ENCODE data around the gene OMA1.
"Not testable (repeated sequence)": the region's sequence is repeated elsewhere in the genome, so short reads cannot be mapped to it uniquely, and the experiment has no call there.

The OMA1 gene

DNA sequence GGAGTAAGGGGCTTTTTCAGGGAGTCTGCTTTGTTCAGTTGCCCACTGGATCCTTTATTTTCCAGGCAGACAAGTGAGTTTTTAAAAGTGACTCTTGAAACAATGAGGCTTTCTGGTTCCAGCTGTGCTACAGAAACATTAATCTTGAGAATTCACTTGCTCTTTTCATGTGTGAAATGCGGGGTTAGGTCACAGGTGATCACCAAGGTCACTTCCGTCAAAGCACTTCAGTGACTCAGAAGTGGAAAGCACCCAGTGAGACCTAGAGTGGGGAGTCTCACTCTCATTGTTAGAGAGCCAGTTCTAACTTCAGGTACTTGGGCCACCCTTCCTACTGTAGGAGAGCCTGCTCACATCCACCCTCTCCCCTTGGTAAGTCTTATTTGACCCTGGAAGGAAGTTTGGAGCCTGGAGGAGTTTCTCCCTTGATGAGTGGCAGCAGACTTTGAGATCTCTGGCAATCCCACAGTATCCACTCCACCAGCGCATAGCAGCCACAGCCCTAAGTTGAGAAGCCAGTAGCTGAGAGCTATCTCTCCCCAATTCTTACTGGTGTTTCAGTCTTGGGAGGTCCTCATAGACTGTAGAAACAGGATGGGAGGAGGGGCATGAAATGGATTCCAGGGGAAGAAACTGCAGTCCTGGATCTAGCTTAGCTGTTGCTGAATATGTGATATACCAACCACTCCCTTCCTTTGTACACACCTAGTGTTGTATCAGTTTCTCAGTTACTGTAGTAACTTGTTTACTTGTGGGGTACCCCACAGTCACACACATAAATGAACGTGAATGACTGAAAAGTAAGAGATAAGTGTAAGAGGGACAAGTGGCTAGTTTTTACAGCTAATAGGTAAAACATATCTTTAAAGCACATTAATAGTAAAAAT lies 27.4 kb upstream of the OMA1 start:
- DNase-seq (ENCODE audit: low read depth), result no peak

DNA sequence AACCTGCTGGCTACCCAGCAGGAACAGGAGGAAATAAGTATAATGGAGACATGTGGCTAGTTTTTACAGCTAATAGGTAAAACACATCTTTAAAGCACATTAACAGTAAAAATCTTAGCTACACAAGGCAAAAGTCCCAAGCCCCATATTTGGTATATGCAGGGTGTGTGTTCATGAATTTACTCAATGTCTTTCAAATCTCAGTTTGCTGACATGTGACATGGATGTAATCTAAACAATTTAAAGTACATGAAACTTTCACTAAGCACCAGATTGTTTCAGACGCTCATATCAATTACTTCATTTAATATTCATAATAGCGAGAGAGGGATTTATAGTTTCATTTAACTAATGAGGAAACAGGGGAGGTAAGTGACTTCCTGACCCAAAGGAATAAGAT lies 26.6 kb upstream of the OMA1 start:
- DNase-seq (ENCODE audit: low read depth), result no peak

DNA sequence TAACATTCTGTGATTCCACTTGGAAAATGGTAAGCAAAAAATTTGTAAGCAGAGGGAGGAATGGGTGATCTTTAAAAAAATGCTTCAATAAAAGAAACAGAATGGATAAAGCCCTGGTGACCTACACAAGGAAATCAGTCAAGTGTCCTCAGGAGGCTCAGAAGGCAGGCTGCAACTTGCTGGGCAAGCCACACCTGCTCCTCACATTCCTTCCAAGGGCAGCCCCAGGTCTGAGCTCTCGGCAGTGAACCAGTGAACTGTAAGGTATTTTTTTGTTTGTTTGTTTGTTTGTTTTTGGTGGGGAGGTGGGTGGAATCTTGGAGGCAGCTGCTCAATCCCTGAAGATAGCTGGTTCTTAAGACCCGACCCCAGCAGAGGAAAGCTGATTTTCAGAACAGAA lies 26.2 kb upstream of the OMA1 start:
- DNase-seq (ENCODE audit: low read depth), result no peak

DNA sequence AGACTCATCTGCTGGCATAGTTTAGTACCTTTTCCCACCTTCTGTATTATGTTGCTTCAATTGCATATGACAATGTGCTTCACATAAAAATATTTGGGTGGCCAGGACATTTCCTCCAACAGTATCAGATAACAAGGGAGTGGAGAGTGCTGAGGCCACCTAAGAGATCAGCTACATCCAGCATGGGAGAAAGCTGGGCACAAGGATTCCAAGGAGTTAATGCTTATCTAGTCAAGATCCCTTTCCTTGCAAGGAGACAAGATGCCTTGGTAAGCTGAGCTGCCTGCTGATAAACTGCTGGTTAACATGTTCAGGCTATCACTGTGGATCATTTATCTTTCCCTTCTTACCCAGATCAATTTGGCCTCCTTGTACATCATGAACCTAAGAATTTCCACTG lies 25.1 kb upstream of the OMA1 start:
- DNase-seq (ENCODE audit: low read depth), result no peak

DNA sequence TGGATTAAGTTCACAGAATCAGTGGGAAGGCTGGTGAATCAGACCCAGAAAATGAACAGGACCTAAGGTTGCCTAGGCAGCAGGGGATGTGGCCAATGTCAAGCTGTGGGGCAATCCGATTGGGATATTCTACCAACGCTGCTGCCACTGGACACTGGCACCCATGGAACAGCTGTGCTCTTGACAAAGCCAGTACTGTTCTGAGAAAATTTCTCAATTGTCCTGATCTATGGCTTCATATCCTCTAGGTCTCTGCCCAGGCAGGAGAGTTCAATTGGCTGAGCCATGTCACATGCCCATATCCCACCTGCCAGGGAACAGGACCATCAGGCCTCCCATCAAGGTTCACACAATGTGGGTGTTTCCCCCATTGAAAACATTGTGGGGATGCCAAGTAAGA lies 24.3 kb upstream of the OMA1 start:
- no peak for DNase-seq (ENCODE audit: low read depth)

DNA sequence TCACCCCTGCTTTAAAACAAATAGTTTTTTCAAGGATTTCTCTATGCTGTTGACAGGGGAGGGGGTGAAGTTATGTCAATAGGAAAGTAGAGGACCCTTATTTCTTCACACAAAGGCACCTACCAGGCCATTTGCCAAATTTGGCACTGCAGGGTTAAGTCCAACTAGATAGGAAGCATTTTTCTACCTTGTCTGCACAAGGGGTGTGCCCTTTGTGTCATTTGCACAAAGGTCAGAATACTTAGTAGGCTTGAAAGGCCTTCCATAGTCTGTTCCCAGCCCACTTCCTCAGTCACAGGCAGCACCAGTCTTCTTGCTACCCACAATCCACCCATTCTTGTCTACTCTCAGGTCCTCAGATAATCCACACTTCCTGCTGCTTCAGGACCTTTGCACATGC lies 23.6 kb upstream of the OMA1 start:
- no peak for DNase-seq (ENCODE audit: low read depth)

DNA sequence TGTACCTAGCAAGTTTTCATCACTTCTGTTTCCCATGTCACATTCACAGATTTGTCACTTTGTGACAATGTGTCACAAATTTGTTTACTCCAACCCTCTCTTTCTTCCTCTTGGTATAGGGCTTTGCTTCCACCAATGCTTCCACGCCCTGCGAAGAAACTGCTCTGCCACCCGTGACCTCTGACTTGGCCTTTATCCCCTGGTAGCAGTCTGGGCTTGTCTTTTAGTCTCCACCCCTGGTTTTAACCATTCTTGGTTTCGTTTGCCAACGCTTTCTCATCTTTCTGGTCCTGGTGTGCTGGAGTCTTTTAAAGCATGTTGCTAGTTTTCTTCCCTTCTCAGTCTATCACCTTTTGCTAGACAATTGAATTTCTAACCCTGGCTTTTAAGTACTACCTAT lies 22.4 kb upstream of the OMA1 start:
- no peak for DNase-seq (ENCODE audit: low read depth)

DNA sequence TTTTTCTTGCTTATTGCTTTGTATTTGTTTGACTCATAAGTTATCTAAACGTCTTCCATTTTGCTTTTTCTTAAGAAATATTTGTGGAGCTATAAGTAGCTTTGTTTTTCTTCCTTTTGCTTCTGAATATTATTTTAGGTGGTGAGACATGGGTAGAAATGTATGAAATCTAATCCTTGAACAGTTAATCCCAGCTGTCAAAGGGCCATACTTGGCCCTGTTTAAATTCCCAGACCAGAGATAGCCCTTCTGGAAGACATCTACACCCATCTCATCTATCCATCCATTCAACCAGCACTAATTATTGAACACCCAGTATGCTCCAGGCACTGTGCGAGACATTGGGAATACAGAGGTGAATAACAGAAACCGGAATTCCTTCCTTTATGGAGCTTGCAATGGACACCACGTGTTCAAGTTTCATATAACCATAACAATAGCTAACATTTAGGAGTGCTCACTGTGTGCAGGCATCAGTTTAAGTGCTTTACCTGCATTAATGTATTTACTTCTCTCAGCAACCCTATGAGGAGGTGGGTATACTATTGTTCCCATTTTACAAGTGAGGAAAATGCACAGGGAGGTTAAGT lies 21.8 kb upstream of the OMA1 start:
- DNase-seq (ENCODE audit: low read depth), result no peak

DNA sequence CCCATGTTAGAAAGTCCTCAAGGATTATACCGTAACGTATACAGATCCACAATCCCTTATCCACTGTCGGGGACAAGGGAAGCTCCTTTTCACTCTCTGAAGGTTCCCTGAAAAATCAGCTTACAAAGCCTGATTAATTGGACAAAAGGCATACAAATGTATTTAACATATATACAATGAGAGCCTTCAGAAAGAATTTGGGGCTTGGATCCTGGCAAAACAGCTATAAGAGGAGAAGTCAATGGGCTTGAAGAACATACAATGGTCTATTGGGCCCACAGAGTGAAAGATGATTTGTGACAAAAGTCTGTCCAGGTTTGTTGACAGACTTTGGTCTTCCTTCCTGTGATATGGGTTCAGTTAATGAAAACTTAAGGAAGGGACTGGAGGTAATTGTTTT lies 19.8 kb upstream of the OMA1 start:
- DNase-seq (ENCODE audit: low read depth), result no peak

DNA sequence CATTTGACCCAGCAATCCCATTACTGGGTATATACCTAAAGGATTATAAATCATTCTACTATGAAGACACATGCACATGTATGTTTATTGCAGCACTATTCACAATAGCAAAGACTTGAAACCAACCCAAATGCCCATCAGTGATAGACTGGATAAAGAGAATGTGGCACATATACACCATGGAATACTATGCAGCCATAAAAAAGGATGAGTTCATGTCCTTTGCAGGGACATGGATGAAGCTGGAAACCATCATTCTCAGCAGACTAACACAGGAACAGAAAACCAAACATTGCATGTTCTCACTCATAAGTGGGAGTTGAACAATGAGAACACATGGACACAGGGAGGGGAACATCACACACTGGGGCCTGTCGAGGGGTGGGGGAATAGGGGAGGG lies 17.2 kb upstream of the OMA1 start:
- not testable (repeated sequence) for DNase-seq (ENCODE audit: low read depth)

DNA sequence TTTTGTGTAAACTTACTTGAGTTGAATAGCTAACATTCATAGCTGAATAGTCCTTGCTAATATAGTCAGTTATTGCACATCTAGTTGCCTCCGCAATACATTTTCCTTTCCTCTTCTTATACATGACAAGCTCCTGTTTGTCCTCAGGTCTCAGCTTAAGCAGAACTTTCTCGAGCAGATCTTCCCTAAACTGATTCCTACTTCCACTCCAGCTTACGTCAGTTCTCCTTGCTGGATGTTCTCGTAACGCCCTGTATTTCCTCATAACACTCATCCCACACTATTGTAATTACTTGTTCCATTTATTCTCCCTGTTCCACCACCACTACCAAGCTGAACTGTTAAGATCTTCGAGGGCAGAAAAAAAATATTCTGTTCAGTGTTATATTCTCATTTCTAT lies 15.1 kb upstream of the OMA1 start:
- no peak for DNase-seq (ENCODE audit: low read depth)

DNA sequence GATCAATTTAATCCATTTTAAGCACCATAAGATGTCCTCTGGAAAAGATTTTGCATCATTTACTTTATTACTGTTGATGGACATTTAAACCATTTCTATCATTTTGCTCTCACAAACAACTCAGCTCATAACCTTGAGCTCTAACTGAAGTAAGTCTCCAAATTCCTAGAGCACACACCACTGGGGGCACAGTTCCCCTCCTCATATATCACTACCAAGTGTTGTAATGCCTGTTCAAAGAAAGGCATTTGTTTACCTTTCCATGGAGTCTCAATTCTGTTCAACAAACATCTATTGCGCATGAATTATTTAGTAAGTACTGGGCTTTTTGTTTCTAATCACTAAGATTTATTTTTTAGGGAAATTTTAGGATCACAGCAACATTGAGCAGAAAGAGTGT lies 8.9 kb upstream of the OMA1 start:
- no peak for DNase-seq (ENCODE audit: low read depth)

DNA sequence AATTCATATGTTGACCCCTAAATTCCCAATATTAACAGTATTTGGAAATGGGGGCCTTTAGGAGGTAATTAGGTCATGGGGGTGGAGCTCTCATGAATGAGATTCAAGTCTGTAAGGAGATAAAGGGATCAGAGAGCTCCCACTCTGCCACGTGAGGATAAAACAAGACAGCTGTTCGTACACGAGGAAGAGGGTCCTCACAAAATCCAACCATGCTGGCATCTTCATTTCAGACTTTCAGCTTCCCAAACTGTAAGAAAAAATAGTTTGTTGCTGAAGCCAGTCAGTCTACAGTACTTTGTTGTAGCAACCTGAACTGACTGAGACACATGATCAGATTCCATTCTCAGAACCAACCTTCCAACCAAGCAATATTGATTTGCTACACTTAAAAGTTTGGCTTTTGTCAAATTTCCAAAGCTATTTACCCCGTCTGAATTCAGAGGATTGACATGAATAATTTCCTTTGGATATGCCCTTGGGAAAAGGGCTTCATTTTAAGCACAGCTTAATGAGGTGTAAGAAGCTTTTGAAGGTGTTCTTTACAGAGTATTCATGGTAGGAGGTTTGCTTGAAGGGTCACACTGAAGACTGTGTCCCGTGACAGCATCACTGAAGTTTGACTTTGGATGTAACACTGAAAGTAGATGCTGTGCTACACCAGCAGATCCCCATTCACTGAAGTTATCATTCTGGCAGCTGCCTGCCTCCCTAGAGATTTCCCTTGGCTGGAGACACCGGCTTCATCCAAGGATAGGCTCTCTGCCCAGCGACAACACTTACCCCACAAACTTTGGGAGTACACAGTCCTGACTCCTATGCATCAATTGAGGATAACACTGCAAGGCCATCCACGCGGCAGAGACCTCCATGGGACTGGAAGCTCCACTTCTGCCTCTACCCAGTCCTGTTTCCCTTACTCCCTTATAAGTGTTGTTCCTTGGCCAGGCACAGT lies 4.9 kb upstream of the OMA1 start:
- no peak for DNase-seq (ENCODE audit: low read depth)

DNA sequence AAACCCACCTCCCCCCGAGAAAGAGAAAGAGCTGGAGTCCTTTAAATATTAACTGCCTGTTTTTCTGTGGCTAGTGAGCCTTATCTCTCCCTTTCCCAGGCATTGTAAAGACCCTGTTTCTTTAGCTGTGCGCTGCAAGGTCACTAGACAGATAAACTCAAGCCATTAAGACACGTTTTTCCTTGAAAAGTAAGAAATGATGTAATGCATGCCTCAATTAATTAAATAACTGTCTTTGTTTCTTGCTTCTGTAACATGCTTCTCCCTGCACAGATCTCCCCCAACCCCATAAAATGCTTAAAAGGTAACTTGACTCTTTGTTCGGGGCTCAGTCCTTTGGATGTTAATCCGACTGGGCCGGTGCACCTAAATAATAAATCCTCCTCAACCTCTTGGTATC lies 2.8 kb upstream of the OMA1 start:
- DNase-seq (ENCODE audit: low read depth), result not testable (repeated sequence)

DNA sequence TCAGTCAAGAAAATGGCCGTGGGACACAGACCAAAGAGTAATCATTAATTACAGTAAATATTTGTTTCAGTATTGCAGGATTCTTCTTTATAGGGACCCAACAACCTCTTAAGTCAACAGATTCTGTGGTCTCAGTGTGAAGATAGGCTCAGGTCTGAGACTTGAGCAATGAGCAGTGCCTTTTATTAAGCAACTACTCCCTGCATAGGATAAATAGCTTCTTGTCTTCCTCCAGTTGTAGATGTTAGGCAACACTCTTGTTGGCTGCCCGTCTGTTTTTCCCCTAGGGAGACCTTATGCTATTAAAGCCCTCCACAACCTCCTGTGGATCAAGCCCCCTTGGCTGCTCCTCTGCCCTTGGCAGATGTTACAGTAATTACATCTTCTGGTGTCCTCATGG lies 1.8 kb upstream of the OMA1 start:
- no peak for DNase-seq (ENCODE audit: low read depth)

DNA sequence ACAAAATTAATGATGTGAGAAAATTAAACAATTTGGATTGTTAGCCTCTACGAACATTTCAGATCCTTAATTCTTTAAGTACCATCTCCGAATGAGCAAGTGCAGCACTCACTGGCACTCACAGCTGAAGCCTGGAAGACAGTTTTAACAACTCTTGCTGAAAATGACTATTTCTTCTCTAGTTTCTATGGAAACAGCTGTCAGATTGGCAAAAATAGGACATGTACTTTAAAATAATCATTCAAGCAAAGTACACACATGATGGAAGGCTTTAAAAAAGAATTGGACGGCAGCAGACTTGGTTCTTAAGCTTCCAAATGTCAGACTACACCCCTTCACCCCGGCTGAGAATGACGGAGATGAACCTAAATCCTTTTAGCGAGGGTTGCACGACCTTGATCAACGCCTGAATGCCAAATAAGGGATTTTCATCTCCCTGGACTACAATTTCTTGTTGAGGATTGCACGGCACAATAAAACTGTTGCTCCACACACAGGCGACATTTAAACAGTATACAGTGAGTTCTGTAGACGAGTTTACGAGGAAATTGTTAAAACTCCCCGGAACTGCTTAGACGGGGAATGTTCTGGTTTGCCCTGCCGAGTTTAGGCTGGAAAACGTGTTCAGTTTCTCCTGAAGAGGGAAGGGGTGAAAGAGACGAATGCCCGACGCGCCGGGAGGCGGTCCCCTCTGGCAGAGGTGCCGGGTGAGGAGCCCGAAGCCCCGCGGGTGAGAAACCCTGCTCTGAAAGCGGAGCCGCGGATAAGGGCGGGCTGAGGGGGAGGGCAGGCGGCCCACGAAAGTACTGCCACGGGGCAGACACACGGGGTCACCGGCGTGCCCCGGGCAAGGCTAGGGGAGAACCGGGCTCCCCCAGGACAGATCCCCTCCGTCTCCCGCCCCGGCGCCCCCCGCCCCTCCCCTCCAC lies 671 bp downstream of the OMA1 start:
- no peak for DNase-seq (ENCODE audit: low read depth)

DNA sequence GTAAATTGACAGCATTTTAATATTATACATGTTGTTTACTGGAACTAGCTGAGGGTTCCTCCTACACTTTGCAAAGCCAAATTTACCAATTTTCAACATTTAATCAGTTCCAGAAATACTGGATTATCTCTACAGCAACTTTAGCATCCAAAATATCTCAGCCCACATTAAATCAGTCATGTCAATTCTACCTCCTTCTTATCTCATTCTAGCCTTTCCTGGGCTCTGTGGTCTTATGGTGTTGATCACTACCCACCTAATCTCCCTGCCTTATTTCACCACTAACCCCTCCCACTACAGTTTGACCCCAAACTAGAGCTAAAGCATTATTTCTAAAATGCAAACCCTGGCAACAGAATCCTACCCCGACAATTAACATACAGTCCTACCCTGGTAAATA lies 3.3 kb downstream of the OMA1 start:
- no peak for DNase-seq (ENCODE audit: low read depth)

DNA sequence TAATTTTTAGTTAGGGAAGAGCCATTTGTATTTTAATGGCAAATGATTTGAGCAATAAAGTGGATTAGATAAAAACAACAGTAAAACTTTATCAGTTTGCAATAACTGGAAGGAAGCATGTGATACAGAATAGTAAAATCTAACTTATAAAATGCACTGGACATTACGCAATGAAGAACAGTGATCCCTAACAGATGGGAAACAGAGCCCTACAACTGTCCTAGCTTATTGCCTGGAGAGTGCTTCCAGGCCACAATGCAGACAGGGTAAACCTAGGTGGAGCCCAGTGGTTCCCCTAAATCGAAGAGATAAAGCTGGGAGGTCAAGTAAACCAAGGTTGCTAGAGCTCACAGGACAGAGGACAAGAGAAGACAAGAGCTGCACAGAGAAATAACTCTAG lies 7.0 kb downstream of the OMA1 start:
- no peak for DNase-seq (ENCODE audit: low read depth)

DNA sequence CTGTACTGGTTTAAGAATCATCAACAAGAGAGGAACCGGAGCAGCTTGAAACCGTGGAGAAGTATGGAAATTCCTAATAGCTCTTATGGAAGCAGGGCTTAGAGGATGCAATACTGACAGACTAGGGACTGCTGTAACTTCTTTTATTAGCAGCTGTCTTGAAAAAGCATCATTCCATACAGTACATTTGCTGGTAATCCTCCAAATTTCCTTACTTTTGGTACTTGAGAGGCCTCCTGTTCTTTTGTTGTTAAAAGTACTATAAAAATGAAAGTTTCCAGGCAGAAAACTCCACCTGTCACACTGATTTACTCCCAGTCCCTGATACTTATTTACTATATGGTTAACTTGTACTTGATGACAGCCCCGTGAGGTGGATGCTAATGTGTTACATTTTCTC lies 7.7 kb downstream of the OMA1 start:
- DNase-seq (ENCODE audit: low read depth), result no peak

DNA sequence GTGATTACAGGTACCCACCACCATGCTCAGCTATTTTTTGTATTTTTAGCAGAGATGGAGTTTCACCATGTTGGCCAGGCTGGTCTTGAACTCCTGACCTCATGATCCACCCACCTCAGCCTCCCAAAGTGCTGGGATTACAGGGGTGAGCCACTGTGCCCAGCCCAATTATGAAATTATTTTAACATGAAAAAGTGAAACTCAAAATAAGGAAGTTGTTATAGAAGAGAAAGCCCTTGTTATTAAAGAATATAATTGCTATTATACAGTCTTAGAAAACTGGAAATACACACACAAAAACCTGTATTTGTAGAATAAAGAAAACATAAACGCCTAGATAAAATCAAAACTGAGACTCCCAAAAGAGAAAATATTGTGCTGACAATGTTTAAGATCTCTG lies 14.7 kb downstream of the OMA1 start:
- DNase-seq (ENCODE audit: low read depth), result not testable (repeated sequence)

DNA sequence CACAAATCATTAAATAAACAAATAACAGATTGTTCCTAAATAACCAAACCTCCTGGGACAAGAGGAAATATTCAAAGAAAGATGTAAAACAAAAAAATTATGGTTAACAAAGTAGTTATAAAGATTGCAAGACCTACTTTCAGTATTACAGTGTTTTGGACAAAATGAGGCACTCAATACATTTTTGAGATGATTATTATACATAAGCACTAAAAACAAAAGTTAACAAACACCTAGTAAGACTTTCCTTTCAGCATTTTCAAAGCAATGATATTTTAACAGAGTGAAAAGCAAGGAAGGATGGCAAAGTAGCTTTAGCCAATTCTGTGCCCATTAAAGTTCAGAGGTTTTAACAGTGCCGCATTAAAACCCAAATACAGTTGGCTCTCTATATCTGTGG lies 17.2 kb downstream of the OMA1 start:
- no peak for DNase-seq (ENCODE audit: low read depth)

DNA sequence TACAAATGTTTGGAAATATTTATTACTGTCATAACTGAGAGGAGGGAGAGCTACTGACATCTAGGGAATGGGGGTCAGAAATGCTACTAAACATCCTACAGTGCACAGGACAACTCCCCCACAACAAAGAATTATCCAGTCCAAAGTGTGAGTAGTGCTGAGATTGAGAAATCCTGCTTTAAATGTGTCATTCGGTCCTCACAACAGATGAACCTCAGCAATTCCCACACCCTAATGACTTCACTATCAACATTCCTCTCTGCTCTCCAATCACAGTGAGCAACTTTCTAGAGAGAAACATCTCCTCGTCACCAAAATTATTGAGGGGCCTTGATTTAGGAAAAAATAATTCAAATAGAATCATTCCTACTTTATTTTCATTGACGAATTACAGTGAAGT lies 18.0 kb downstream of the OMA1 start:
- no peak for DNase-seq (ENCODE audit: low read depth)
